EH (cell line): ENCODE measurements around the gene ADARB2.

Source experiments
- DNase-seq: peaks from one replicate; pipeline ENCODE4 v3.0.0-alpha.2; 2015; ENCODE audit warnings: low read depth

ADARB2 gene

GRCh38 chr10:1153805-1154351, 583.4 kb downstream of the ADARB2 start:
- DNase-seq = no peak

- DNase-seq = no peak
Observed at GRCh38 chr10:1153251-1153763, 584.0 kb downstream of the ADARB2 start.

DNA sequence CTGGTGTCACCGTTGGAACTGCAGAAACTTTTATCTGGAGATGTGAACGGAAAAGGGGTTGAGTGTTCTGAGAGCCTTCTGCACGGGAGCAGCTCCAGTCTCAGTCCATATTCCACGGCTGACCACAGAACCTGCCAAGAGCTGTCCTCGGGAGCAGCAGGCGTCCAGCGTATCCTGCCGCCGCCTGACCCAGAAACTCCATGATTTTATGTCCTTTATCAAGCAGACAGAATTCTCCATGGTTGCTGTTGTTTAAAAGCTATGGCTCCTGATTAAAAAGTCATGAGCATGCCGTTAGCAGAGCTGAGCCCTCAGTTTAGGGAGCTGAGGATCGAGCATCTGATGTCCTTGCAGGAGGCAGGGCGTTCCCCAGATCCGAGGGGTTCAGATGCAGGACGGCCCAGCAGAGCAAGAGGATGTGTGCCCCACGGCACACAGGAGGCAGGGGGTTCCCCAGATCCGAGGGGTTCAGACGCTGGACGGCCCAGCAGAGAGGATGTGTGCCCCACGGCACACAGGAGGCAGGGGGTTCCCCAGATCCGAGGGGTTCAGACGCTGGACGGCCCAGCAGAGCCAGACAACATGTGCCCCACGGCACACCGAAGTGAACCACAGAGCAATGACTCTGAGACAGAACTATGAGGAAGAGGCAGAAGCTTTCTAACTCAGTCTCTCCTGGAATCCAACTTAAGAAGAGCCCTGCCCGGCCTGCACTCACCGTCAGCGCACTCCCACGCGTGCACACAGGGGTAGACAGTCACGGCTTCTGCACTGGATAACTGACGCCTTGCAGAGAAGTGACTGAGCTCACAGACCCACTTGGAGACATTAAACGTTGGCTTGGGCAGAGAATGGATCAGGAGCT, 584.7 kb downstream of the ADARB2 start:
- no peak for DNase-seq

DNA sequence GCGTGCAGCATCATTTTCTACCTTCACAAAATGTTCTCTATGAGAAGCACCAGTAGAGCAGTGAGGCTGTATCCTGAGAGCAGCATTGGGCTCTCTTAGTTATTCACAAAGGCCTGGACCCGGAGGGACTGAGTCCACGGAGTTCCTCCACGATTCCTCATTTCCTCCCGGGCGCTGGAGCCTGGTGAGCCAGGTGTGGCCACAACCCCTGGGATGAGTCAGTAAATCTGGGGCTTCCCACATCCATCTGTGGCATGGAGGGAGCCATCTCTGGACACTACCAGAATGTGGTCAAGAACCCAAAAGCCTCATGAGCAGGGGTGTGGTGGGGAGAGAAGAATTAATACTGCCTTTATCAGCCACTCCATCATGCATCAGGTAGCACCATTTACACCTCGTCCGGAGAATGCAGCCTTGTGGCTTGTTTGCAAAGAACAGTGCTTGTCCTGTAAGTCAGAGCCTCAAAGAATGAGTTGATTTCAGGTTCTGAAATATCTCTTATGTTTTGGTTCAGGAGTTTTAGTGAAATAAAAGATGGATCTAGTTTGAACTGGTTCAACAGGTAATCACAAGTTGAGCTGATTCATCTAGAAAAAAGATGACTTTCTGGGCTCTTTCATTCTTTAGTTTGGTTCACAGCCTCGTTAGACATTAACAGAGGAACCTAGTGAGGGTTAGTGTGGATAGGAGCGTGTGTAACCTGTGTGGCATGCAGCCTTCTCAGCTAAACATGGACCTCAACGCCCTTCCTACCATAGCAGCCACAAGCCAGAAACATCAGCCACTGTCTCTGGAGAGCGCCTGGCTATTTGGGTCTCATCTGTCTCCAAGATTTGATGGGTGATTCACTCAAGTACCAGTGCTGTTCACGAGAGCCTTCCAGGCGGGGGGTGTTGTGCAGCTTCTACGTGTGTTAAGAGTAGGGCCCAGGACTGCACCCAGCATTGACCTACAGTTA, 586.0 kb downstream of the ADARB2 start:
- DNase-seq = no peak

DNA sequence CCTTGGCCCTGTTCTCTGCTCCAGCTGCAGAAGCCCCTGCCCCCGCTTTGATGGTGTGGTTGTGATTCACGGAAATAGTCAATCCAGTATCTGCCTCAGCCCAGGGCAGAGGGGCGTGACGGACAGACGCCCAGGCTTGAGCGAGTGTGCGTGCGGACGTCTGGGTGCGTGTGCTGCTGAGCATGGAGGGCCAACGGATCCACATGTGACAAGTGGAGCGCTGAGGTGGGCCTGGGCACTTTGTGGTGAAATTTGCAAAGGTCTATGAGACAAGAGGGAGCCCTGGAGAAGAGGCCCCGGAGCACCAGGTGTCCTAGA, 586.7 kb downstream of the ADARB2 start:
- no peak for DNase-seq

GRCh38 chr10:1149793-1150637, 587.3 kb downstream of the ADARB2 start:
- DNase-seq = no peak

GRCh38 chr10:1148855-1149605, 588.3 kb downstream of the ADARB2 start:
- DNase-seq = no peak

DNA sequence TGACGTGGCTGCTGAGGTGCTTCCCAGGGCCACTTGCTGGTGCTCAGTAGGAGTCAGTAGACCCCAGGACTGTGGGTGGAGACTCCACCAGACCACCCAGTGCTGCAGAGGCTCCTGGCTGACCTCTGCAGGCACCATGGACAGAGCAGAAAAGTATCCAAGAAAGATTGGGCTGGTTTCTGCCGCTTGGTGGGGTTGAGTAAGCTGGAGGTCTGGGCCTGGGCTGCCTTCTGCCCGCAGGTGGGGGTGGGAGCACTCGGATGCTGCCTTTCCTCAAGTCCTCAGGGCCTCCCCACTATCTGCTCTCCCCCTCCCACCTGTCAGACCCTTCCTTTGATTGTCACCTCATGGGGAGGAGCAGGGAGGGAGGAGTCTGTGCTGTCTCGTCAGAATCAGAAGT, 589.5 kb downstream of the ADARB2 start:
- no peak for DNase-seq

- no peak for DNase-seq
Observed at GRCh38 chr10:1142596-1142995, 594.7 kb downstream of the ADARB2 start.

- no peak for DNase-seq
Observed at GRCh38 chr10:1141701-1142100, 595.6 kb downstream of the ADARB2 start.

GRCh38 chr10:1141261-1141660, 596.1 kb downstream of the ADARB2 start:
- no peak for DNase-seq

GRCh38 chr10:1138529-1138928, 598.8 kb downstream of the ADARB2 start:
- no peak for DNase-seq

GRCh38 chr10:1137499-1138163, 599.7 kb downstream of the ADARB2 start:
- no peak for DNase-seq

DNA sequence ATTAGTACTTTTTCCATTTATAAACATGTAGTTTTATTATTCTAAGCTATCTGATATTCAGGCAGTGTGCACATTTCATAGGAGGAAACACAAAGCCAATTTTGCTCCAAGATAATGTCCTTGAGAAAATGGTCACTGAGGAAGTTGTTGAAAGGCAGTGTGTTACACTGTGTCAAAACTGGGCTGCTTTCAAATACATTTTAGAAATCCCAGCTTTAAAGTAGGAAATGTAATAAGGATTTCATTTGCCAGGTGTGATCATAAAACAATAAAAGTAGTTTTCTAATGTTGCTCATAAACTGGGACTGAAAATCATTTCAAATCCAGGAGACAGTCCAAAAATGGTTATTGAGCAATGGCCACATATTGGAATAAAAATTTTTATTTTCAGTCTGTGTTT, 601.1 kb downstream of the ADARB2 start:
- DNase-seq = no peak

DNA sequence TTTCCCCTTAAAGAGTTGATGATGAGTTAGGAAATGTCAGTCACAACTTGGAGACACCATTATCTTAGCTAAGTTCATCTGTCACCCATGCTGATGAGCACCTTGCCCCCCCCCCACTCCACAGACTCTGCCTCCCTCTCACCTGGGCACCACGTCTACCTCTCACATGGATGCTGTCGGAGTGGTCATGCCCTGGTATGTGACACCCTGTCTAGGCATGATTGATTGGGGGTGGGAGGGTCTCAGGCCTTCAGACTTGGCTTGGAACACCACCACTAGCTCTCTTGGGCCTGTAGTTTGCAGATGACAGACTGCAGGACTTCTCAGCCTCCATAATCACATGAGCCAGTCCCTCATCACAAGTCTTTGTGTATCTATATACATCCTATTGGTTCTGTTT, 603.2 kb downstream of the ADARB2 start:
- no peak for DNase-seq

DNA sequence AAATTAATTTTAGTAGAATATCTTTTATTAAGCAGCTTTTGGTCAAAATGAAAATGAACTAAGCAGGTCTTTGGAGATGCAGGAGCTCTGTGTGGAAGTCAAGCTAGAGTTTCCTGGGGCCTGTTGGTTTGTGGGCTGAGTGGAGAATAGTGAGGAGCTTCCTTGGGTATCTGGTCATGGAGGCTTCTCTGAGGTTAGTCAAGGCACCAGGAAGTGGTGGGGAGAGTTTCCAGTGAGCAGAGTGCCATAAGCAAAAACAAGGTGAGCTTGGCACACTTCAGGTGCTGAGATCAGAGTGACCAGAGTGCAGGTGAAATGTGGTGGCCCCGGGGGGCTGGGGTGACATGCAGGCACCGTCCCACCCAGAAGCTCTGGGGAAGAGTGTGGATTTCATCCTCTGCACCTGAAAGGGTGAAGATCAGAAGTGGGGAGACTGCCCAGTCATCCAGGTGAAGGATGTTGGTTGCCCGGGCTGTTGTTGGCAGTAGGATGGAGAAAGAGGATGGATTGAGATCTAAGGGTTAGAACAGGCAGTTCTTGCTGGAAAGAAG, 603.8 kb downstream of the ADARB2 start:
- DNase-seq = no peak

DNA sequence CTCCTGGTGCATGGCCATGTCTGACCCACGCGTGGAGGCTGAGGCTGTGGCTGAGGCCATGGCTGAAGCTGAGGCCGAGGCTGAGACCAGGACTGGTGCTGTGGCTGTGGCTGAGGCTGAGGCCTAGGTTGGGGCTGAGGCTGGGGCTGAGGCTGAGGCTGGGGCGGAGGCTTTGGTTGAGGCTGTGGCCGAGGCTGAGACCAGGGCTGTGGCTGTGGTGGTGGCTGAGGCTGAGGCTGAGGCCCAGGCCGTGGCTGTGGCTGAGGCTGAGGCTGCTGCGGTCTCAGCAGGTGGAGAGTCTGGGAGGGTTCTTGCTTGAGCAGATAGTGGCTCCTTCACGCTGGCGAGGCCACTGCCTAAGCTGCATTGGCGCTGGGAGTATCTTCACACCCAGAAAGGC, 604.7 kb downstream of the ADARB2 start:
- DNase-seq = no peak

GRCh38 chr10:1130995-1131790, 606.1 kb downstream of the ADARB2 start:
- DNase-seq = no peak

DNA sequence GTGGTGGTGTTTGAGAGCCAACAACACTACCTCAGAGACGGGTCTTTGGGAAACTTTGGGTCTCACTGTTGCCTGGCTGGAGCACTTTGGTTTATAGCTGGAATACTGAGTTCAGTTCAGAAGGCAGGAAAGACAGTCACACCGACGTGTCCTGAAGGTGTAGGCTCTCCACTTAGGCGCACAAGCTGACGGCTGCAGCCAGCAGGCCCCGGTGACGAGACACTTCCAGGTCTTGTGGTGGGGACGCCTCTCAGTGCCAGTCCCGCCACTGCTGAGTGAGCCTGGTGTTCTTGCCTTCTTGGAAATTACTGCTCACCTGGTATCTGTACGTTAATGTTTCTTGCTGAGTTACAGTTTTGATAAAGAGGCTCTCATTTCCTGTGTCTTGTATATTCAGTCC, 607.1 kb downstream of the ADARB2 start:
- DNase-seq = no peak
